ENCODE data around the gene SNRNP25. TPM values are rescaled to one million over a fixed set of nuclear protein-coding genes. Genes with fewer than 3 reads are reported as not detected.
A peak's percentile ranks its signal among the peaks of the same experiment; 100 is the strongest.

Gene SNRNP25
- total RNA-seq, 2 donors from 2014 or later = 54.2 to 66.4 TPM

DNA sequence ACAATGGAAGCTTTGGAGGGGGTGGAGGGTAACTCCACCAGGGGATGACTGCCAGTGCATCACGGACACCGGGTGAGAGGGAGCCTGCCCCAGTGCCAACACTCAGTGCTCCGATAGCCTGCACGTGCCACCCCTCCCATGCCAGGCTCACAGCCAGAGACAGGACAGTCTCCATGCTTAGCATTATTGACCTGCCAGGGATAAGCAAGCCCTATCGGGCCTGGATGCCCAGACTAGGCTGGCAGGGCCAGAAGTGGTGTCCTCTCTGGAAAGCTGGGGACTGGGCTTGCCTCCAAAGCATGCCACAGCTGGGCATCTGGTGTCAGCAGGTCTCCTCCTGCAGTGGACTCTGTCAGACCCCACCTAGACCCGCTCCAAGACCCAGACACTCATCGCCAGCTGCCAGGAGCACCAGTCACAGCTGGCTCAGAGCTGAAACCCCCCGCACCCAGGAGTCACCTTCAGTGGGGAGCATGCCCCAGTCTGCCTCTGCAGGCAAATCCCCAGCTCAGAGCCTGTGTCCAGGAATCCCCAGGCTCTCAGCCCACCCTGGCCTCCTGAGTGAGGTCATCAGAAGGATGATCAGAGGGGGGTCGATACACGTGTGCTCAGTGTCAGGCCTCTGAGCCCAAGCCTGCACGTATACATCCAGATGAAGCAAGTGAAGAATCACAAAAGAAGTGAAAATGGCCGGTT is 20.6 kb downstream of the SNRNP25 start:
- Mint-ChIP-seq H3K27me3 (ENCODE audit: insufficient read depth) (no peaks in the 10 kb centered on the region), H3K4me1 (peaks cover 53% of the 10 kb centered on the region), H3K27ac (peak overlapping the region; percentile 95), H3K36me3 (ENCODE audit: low read depth) (no peaks in the 10 kb centered on the region), H3K9me3 (no peaks in the 10 kb centered on the region), H3K4me3 (peak overlapping the region; percentile 56)
- no peak for TF ChIP-seq CTCF (conservative IDR thresholded peaks at IDR 0.05)
- H3K9ac ChIP-seq (ENCODE audit: extremely low read depth, low read length, poor library complexity, severe bottlenecking) = no peak overlapping the region
- peak; percentile 89 for DNase-seq
- H3K9me3 ChIP-seq (ENCODE audit: control insufficient read depth, low read length) = no peaks in the 10 kb centered on the region
- no peak overlapping the region for H3K27ac ChIP-seq (ENCODE audit: low read depth, low read length)
- H3K4me1 ChIP-seq (ENCODE audit: control insufficient read depth, insufficient read depth, low read length) = peaks cover 33% of the 10 kb centered on the region
- H3K27me3 ChIP-seq (ENCODE audit: control insufficient read depth, insufficient read depth, low read length, poor library complexity, severe bottlenecking) = no peaks in the 10 kb centered on the region
- 64 to 71% methylated on average over 5 to 12 of the region's 12 CpGs for WGBS, 2 experiments (ENCODE audit: insufficient coverage in 1 of 2, insufficient read length in 1 of 2)
- H3K4me3 ChIP-seq (ENCODE audit: low read length) = no peak overlapping the region
- no peaks in the 10 kb centered on the region for H3K36me3 ChIP-seq (ENCODE audit: control insufficient read depth, insufficient read depth, low read length)

DNA sequence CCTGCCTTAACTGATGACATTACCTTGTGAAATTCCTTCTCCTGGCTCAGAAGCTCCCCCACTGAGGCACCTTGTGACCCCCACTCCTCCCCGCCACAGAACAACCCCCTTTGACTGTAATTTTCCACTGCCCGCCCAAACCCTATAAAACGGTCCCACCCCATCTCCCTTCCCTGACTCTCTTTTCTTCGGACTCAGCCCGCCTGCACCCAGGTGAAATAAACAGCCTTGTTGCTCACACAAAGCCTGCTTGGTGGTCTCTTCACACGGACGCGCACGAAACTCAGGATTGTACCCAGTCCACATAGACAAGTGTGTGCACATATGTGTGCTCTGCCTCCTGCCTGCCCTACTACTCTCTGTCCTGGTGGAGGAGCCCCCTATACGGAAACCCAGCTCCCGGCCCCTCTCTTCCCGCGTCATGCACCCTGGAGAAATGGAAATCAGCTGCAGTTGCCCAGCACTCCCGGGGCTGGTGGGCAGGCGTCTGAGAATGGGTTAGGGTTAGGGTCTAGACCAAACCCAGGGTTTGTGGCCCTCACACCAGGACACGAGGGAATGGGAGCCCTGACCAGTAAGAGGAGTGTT is 21.2 kb downstream of the SNRNP25 start:
- Histone ChIP-seq H3K27me3 (ENCODE audit: control insufficient read depth, insufficient read depth, low read length, poor library complexity, severe bottlenecking) (no peaks in the 10 kb centered on the region), H3K4me3 (ENCODE audit: low read length) (no peak overlapping the region), H3K4me1 (ENCODE audit: control insufficient read depth, insufficient read depth, low read length) (peaks cover 33% of the 10 kb centered on the region), H3K27ac (ENCODE audit: low read depth, low read length) (peak overlapping the region; percentile 4), H3K9ac (ENCODE audit: extremely low read depth, low read length, poor library complexity, severe bottlenecking) (no peak overlapping the region), H3K9me3 (ENCODE audit: control insufficient read depth, low read length) (no peaks in the 10 kb centered on the region), H3K36me3 (ENCODE audit: control insufficient read depth, insufficient read depth, low read length) (peaks cover 4% of the 10 kb centered on the region)
- TF ChIP-seq CTCF (conservative IDR thresholded peaks at IDR 0.05) = peak; percentile 42
- Mint-ChIP-seq H3K4me1 (peaks cover 46% of the 10 kb centered on the region), H3K36me3 (ENCODE audit: low read depth) (peaks cover 3% of the 10 kb centered on the region), H3K27ac (peak overlapping the region; percentile 95), H3K4me3 (peak overlapping the region; percentile 56), H3K27me3 (ENCODE audit: insufficient read depth) (no peaks in the 10 kb centered on the region), H3K9me3 (no peaks in the 10 kb centered on the region)
- 75 to 79% methylated on average over 11 to 16 of the region's 16 CpGs for WGBS, 2 experiments (ENCODE audit: insufficient coverage in 1 of 2, insufficient read length in 1 of 2)
- DNase-seq = peak; percentile 88

DNA sequence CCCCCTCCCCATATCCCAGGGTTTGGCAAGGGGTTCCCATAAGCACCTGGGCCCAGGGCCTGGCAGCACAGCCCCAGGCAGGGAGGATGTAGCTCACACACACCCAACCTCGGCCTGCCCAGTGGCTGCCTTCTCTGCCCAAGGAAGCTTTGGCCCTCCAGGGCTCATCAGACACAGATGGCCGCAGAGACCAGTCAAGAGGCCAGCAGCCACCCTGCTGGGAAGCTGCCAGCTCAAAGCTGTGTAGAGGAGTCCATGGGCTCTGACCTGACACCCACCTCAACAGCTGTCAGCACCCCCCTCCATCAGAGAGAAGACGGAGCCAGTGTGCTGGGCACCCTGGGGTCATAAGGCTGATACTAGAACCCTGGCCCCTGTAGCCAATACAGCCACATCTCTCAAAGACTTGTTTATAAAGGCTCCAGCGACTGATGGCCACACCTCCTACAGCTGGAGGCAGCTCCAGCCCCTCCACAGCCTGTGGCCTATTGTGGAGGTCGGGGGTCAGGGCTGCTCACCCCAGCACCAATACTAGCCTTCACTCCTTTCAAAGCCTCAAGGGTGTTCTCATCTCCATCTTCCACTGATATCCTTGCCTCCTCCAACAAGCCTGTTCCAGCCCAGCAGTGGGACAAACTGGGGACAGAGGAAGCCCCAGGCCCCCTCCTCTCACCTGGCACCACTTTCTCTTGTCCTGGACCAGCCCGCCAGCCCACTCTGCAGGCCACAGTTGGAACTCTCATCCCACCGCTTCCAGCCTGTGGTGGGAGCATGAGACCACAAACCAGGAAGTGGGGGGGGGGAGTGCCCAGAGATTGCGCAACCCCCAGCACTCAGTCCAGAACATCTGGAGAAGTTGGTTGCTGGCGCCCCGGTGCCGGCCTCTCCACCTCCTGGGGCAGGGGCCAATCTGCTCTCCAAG is 22.2 kb downstream of the SNRNP25 start:
- no peaks in the 10 kb centered on the region for H3K27me3 ChIP-seq (ENCODE audit: control insufficient read depth, insufficient read depth, low read length, poor library complexity, severe bottlenecking)
- 83 to 86% methylated on average over 2 to 11 of the region's 11 CpGs for WGBS, 2 experiments (ENCODE audit: insufficient coverage in 1 of 2, insufficient read length in 1 of 2)
- H3K4me1 Mint-ChIP-seq = peaks cover 42% of the 10 kb centered on the region
- peak; percentile 58 for TF ChIP-seq CTCF (conservative IDR thresholded peaks at IDR 0.05)
- no peaks in the 10 kb centered on the region for H3K9me3 Mint-ChIP-seq
- peaks cover 10% of the 10 kb centered on the region for H3K36me3 Mint-ChIP-seq (ENCODE audit: low read depth)
- H3K36me3 ChIP-seq (ENCODE audit: control insufficient read depth, insufficient read depth, low read length) = peaks cover 12% of the 10 kb centered on the region
- H3K4me3 ChIP-seq (ENCODE audit: low read length) = no peak overlapping the region
- no peaks in the 10 kb centered on the region for H3K27me3 Mint-ChIP-seq (ENCODE audit: insufficient read depth)
- H3K4me1 ChIP-seq (ENCODE audit: control insufficient read depth, insufficient read depth, low read length) = peaks cover 27% of the 10 kb centered on the region
- H3K27ac Mint-ChIP-seq = peak overlapping the region; percentile 95
- peak overlapping the region; percentile 4 for H3K27ac ChIP-seq (ENCODE audit: low read depth, low read length)
- DNase-seq = peak; percentile 90
- no peak overlapping the region for H3K4me3 Mint-ChIP-seq
- H3K9ac ChIP-seq (ENCODE audit: extremely low read depth, low read length, poor library complexity, severe bottlenecking) = no peak overlapping the region
- no peaks in the 10 kb centered on the region for H3K9me3 ChIP-seq (ENCODE audit: control insufficient read depth, low read length)
